ENCODE results near the gene RWDD4. TPM values are rescaled to one million over a fixed set of nuclear protein-coding genes. Genes with fewer than 3 reads are reported as not detected.
"Not testable (repeated sequence)": the region's sequence is repeated elsewhere in the genome, so short reads cannot be mapped to it uniquely, and the experiment has no call there.

The RWDD4 gene
- total RNA-seq, 1 donor from 2014 or later = 23.4 TPM

DNA sequence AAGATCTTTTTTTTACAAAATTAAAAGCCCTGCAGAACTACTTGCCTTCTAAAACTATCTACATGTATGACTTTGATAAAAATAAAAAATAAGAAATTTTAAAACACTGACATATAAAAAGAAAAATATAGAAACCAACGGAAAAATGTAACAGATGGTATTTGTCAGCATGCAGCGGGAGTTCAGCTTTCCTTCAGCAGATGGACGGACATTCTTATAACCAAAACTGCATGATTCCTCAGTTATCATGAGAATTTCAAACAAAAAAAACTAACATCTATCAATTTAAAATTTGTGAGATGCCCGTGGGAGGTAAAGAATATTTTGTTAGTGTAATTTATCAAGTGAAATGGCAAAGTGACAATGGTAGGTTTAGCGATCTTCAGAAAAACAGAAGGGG is 23.2 kb downstream of the RWDD4 start:
- DNase-seq (ENCODE audit: low read depth) = no peak

DNA sequence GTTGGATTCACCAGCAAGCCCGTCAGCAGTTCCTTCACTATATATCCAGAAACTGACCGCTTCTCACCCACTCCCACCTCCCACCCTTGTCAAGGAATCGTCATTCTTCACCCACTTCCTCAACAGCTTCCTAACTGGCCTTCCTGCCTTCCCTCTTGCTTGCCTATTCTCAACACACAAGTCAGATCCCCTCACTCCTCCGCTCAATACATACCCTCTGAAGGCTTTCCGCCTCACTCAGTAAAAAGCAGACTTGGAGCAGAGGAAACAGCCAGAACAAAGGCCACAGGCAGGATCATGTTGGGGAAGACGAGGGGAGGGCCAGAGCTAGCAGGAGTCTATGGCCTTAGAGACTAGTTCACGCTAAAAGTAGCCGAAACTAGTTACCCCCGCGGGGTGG is 23.7 kb downstream of the RWDD4 start:
- DNase-seq (ENCODE audit: low read depth) = no peak

DNA sequence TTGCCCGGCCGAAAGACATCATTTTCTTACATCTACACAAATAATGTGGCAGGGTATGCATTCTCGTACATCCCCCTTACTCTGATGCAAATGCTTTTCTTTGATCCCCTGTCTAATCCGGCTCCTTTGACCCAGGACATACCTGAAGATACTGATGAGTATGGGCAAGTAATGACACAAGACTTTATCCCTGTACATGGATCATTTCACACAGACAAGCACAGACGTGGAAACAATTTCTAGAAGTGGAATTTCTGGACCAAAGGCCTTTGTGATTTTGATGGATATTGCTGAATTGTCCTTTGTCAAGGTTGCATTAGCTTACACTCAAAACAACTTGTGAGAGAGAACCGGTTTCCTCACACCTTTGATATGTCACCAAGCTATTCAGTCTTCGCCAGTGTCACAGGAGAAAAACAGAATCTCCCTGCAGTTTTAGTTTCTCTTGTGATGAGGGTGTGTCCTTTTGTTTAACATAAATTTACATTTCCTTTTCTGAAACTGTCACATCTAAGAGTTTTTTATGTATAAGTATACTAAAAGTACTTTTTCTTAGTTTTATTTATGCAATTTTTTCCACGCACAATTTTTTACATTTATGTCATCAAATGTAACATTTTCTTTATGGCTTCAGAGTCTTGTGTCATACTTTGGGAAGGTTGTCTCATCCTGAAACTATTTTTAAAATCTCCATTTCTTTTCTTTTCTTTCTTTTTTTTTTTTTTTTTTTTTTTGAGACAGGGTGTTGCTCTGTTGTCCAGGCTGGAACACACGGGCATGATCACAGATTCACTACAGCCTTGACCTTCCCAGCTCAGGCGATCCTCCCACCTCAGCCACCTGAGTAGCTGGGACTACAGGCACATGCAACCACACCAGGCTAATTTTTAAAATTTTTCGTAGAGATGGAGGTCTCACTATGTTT is 25.2 kb downstream of the RWDD4 start:
- DNase-seq (ENCODE audit: low read depth) = no peak

DNA sequence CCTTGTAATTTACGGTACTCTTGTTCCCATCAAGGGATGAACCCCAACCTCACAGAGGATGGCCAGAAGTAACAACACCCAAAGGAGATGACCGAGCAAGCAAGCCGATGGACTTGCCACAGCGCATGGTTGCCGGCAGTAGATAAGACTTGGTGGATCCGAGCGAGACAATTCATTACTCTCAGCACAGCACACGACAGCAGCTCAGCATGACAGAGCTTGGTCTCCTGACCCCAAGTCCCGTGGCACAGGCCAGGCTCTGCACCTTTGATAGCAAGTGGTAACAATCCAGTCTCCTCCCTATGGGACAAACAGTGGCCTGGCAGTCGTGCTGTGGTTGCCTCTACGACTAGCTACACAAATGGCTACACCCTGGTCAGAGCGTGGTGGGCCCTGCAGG is 26.3 kb downstream of the RWDD4 start:
- no peak for DNase-seq (ENCODE audit: low read depth)

DNA sequence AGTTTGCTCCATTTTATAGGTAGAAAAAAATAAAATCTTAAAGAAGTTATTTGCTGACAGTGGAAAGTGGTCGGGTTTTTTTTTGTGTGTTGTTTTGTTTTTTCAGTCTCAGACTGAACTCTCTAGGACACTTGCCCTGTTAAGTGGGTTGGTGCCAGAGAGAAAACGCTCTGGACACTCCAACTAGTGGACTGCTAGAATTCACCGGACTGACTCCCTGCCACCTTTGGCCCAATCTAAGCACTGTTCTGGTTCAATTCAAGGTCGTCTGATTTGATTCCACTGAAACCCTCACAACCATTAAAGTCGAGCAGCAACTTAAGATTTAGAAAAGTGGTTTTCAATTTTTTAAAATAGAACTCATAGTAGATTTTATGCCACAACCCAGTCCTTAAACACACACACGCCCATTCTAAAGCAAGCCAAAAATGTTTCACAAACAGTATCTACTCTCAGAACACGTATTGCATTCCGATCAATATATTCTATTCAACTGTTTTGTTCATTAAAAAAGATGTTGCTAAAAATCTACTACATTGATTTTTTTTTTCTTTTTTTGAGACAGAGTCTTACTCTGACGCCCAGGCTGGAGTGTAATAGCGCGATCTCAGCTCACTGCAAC is 27.3 kb downstream of the RWDD4 start:
- DNase-seq (ENCODE audit: low read depth) = no peak

DNA sequence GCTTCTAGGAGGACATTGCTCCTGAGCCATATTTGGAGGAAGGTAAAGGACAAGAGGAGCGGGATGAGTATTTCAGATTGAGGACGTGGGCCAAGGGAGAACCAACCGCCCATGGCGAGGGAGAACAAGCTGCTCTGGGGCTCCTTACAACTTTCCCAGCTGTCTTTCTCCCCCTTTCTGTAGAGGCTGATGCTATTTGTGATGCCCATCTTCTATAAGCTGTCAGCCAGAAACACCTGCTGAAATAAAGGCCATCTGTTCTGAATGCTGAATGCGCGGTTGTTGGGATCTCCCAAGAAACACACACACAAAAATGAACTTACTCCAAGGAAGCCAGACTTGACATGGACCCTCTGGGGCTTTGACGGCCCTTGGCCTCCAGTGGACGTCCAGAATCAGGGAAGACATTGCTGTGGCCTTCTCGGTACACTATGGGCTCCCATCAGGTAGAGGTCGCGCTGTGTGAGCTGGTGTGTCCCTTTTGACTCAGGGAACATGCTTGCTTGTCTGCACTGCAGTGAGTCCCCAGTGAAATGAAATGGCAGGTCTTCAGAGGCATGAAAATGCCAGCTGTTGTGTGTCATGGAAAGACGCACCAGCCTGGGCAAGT is 30.9 kb downstream of the RWDD4 start:
- DNase-seq (ENCODE audit: low read depth) = no peak

DNA sequence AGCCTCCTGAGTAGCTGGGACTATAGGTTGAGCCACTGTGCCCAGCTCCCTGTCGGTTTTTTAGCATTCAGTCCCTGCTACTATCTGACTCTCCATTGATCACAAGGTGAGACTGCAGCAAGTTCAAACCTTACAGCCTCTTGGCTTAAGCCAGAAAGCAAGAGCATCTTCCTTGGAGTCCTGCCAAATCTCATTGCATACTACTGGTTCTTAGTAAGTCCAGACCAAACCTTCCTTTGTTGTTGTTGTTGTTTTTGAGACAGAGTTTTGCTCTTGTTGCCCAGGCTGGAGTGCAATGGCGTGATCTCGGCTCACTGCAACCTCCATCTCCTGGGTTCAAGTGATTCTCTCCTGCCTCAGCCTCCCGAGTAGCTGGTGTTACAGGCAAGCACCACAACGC is 31.7 kb downstream of the RWDD4 start:
- DNase-seq (ENCODE audit: low read depth) = not testable (repeated sequence)

DNA sequence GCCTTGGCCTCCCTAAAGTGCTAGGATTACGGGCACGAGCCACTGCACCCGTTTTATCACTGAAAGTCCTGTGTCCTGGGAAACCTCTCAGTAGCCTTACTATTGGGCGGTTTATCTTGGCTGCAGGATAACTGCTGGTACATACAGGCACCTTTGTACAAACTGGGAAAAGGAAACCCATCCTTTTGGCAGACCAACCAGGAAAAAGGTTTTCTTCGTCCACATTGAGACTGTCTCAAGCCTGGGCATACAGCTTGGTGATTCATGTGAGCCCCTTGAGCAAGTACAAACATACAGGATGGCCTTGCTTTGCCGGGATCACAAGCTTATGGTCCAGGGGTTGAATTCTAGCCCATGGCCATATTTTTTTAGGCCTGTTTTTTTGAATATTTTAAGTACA is 32.8 kb downstream of the RWDD4 start:
- DNase-seq (ENCODE audit: low read depth) = no peak

DNA sequence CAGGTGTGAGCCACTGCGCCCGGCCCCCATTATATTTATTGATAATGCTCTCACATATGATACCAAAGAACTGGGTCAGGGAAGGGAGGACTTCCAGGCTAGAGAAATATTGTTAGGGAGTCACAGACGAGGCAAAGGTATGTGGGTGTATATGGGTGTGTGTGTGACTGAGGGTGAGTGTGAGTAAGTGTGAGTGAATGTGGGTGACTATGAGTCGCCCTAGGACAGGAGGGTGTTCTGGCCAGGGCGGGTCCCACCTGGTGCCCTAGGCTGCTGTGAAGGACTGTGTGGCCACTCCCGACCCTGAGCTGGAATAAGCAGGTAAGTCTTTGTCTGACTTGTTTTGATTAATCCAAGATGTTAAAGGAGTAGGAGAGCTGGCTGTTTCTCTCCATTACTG is 34.4 kb downstream of the RWDD4 start:
- no peak for DNase-seq (ENCODE audit: low read depth)

DNA sequence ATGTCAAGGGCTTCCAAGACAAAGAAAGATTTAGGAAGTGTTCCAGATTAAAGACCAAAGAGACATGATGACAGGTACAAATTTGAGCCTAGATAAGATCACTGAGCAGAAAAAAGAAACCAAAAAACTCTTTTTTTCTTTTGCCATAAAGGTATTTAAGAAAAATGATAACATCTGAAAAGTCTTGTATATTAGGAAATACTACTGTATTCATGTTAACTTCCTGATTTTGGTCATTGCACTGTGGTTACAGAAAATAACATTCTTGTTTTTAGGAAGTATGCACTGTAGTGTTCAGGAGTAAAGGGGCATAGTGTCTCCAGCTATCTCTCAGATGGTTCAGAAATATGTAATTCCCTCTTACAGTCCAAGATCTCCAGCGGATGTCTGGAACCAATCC is 37.1 kb downstream of the RWDD4 start:
- DNase-seq (ENCODE audit: low read depth) = no peak

DNA sequence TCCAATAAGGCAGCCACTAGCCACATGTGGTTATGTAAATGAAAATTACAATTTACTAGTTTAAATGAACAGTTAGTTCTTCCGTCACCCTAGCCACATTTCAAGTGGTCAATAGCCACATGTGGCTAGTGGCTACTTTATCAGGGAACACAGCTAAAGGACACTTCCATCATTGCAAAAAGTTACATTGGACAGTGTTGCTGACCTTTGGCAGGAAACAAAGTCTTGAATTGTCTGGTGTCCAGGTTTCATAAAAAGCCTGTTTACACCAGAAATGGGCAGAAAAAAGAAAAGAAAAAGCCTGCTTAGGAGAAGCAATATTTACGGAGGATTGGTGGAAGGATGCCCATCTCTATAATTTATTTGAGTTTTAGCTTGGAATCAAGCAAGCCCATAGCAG is 38.6 kb downstream of the RWDD4 start:
- DNase-seq (ENCODE audit: low read depth) = no peak

DNA sequence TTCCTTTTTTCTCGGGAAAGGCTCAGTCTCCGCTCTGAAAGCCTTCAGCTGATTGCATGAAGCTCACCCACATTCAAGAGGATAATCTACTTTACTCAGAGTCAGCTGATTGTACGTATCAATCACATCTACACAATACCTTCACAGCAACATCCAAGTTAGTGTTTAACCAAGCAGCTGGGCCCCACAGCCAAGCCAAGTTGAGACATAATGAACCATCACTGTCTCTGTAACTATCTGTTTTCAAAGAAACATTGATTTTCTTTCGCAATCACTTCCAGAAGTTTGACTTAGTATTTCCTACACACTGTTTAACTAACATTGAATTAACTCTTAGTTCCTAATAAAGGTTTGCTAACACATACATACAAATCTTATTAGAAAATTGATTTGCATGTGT is 40.3 kb downstream of the RWDD4 start:
- peak; percentile 92 for DNase-seq (ENCODE audit: low read depth)

DNA sequence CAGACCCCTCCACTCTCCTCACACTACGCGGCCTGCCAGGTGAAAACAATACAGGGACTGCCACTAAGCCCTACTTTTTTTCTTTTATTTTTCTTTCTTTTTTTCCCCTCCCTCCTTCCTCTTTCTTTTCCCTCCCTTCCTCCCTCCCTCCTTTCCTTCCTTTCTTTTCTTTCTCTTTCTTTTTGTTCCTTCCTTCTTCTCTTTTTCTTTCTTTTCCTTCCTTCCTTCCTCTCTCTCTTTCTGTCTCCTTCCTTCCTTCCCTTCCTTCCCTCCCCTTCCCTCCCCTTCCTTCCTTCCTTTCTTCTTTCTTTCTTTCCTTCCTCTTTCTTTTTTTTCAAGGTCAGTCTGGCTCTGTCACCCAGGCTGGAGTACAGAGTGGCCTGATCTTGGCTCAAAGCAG is 41.9 kb downstream of the RWDD4 start:
- DNase-seq (ENCODE audit: low read depth) = no peak

DNA sequence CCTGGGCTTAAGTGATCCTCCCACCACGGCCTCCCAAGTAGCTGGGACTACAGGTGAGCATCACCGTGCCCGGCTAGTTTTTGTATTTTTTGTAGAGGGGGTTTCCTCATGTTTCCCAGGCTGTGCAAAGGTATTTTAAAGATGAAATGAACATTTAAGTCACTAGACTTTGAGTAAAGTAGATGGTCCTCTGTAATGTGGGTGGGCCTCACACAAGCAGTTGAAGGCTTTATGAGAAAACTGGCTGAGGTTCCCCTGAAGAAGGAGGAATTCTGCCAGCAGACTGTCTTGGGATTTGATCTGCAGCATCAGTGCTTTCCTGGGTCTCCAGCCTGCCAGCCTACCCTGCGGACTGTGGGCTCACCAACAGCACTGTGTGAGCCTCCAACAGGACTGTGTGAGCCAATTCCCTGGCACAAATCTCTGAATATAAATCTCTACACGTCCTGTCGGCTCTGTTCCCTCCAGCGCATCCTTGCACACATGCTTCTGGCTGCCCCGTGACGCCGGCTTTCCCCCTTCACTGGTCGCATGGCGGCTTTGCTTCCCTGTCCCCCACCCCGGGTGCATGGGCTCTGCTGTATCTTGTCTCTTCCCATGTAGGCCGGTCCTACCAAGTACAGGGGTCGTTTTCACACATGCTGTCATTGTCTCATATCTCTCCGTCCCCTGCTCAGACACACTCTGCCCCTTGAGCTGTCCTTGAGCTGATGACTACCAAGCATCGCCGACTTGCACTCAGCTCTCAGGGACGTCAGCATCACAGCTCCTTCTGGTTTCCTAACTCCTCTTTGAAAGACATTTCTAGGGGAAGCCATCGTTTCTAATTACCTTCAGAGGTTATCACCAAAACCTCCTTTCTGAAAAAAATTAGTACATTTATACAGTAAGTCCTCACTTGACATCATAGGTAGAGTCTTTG is 46.4 kb downstream of the RWDD4 start:
- DNase-seq (ENCODE audit: low read depth) = no peak

DNA sequence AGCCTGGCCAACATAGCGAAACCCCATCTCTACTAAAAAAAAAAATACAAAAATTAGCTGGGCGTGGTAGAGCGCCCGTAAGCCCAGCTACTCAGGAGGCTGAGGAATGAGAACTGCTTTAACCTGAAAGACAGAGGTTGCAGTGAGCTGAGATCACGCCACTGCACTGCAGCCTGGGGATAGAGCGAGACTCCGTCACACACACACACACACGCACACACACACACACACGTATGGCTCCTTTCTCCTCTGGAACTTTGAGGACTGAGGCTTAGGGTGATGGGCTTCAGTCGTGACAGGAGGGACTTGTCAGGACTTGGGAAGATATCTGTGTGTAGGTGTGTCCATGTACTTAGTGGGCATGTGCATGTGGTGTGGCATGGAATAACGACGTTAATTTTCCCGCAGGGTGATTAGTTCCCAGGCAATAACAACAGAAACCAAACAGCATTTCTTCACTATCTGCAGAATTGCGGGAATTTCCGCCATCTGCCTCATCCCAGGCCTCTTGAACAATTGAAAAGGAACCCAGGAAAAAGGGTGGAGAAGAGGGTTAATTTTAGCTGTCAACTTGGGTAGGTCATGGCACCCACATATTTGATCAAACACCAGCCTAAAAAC is 47.7 kb downstream of the RWDD4 start:
- DNase-seq (ENCODE audit: low read depth) = no peak

DNA sequence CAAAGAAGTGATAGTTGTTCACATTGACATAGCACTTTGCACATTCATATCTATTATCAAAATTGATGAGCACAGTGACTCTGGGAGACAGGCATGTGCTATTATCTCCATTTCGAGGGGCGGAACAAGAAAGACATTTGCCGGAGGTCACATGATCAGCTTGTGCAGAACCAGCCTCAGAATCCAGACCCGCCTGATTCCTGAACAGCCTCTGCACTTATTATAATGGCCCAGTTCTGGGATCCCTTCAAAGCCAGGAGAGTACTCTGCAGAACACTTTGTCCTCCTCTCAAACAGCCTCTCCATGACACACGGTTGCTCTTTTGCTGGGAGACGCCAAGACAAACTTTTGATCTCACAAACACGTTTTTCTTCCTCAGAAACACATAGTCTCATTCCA is 48.4 kb downstream of the RWDD4 start:
- DNase-seq (ENCODE audit: low read depth) = no peak

DNA sequence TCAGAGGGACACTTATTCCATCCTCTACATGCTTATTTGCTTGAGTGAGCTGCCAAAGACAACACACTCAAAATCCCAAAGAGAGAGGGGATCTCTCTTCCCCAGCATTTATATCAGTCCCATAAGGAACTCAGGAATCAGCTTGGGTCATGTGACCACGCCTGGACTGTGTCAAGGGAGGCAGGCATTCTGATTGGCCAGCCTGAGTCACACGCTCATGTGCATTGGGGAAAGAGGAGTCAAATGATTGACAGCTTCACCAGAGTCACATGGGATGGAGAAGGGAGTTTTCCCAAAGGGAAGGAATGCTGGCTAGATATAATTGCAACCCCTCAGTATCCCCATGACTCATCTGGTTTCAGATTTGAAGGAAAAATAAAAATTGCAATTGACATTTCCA is 49.0 kb downstream of the RWDD4 start:
- peak; percentile 22 for DNase-seq (ENCODE audit: low read depth)

DNA sequence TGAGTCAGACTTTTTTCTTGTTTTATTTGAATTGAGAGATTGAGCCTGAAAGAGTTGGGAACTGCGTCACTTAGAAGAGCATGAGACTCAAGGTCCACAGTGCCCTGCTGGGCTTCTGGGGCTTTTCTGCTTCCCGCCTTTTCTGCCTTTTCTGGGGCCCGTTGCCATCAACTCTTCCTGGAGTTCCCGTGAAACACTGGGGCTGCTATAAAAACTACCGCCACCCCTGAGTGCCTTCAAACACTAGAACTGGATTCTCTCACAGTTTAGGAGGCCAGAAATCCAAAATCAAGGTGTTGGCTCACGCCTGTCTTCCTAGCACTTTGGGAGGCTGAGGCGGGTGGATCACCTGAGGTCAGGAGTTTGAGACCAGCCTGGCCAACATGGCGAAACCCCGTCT is 49.8 kb downstream of the RWDD4 start:
- DNase-seq (ENCODE audit: low read depth) = no peak

DNA sequence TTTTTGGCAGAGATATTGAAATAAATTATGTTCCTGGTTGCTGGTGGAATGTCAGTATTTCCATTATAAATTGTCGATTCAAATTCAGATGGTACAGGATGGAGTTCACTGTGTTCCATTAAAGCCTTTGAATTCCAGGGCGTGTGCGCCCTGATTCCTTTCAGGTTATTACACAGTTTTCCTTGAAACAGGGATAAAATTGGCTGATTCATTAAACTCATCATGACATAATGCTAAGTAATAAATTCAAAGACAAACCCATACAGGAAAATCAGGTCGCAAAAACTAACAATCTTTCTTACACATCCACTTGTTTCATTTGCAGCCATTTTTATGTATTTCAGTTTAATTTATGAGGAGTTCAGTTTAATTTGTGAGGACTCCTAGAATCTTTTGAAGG is 51.1 kb downstream of the RWDD4 start:
- DNase-seq (ENCODE audit: low read depth) = no peak

DNA sequence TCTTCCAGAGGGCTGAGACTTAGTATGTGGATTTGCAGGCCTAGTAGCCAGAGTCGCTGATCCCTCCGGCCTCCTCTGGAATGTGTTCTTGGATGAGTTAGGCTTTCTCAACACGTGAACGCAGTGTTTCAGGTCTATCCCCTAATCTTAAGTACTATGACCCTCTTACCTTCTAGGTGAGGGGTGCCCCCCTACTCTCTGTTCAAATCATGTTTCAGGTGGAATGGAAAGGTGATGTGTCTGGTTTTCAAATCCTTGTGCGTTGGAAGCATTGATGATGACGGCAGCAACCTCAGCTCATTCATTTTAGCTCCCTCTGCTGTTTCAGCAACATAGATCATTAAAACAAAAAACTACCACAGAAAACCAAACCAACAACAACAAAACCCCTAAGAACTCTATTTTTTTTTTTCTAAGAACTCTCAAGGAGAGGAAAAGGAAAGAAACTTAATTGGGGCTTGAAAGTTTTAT is 56.4 kb downstream of the RWDD4 start:
- DNase-seq (ENCODE audit: low read depth) = peak; percentile 43

DNA sequence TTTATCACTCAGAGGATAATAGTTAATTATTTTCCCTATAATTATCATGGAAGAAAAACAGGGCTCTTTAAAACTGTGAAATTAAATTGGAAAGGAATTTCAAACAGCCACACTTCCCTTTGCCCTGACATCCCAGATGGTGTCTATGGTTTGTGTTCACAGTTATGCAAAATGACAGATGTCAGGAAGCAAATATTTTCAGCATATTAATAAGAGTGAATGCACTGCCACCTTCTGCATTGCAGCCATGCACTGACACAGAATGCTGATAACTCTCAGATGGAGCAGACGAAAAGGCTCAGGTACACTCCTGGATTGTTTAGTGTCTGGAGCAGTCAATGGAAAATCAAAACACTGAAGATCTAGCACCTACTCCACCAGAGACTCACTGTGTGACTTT is 57.6 kb downstream of the RWDD4 start:
- DNase-seq (ENCODE audit: low read depth) = no peak
